Esophagus muscularis mucosa (tissue), 4 donors: ENCODE data around the gene SMCO4.
"Not testable (repeated sequence)": the region's sequence is repeated elsewhere in the genome, so short reads cannot be mapped to it uniquely, and the experiment has no call there.

Experiments used
- EP300 ChIP-seq: sonication (generic); formaldehyde crosslinking; IDR thresholded peaks from one replicate; pipeline ENCODE4 v1.6.1; 2017; ENCODE audit warnings: antibody characterized with exemption
- POLR2A ChIP-seq: fragments of 450-650 bp; IDR thresholded peaks from one replicate; pipeline ENCODE4 v1.6.1; 2017; ENCODE audit warnings: antibody characterized with exemption, moderate library complexity, mild to moderate bottlenecking, low read depth
- POLR2AphosphoS5 ChIP-seq, 2 donors: sonication (generic); formaldehyde crosslinking; IDR thresholded peaks; one replicate each; pipeline ENCODE4 v1.6.1; 2017; ENCODE audit warnings: antibody characterized with exemption in 2 of 2
- TF ChIP-seq, protein P1 (sequence below), 3 experiments: fragments of 200-600 bp in 2 of 3; fragments of 450-650 bp in 1 of 3; sonication (generic) in 2 of 3; IDR thresholded peaks; one replicate each; pipeline ENCODE4 v1.5.1; 2017 to 2019; ENCODE audit warnings: antibody characterized with exemption in 3 of 3, mild to moderate bottlenecking in 2 of 3, moderate library complexity in 1 of 3

DNA sequence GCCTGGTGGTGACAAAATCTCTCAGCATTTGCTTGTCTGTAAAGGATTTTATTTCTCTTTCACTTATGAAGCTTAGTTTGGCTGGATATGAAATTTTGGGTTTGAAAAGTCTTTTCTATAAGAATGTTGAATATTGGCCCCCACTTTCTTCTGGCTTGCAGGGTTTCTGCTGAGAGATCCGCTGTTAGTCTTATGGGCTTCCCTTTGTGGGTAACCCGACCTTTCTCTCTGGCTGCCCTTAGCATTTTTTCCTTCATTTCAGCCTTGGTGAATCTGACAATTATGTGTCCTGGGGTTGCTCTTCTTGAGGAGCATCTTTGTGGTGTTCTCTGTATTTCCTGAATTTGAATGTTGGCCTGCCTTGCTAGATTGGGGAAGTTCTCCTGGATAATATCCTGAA is 100.0 kb downstream of the SMCO4 start:
- TF ChIP-seq, protein P1, sequence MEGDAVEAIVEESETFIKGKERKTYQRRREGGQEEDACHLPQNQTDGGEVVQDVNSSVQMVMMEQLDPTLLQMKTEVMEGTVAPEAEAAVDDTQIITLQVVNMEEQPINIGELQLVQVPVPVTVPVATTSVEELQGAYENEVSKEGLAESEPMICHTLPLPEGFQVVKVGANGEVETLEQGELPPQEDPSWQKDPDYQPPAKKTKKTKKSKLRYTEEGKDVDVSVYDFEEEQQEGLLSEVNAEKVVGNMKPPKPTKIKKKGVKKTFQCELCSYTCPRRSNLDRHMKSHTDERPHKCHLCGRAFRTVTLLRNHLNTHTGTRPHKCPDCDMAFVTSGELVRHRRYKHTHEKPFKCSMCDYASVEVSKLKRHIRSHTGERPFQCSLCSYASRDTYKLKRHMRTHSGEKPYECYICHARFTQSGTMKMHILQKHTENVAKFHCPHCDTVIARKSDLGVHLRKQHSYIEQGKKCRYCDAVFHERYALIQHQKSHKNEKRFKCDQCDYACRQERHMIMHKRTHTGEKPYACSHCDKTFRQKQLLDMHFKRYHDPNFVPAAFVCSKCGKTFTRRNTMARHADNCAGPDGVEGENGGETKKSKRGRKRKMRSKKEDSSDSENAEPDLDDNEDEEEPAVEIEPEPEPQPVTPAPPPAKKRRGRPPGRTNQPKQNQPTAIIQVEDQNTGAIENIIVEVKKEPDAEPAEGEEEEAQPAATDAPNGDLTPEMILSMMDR (IDR thresholded peaks at IDR 0.05): not testable (repeated sequence)
- TF ChIP-seq POLR2A; EP300; POLR2AphosphoS5 (IDR thresholded peaks at IDR 0.05): not testable (repeated sequence)
